ENCODE measurements around the gene CST1. TPM values are rescaled to one million over a fixed set of nuclear protein-coding genes. Genes with fewer than 3 reads are reported as not detected.

CST1 gene, protein sequence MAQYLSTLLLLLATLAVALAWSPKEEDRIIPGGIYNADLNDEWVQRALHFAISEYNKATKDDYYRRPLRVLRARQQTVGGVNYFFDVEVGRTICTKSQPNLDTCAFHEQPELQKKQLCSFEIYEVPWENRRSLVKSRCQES
- total RNA-seq, result 4.2 TPM in 1 of 2 replicates, not detected in the other

DNA sequence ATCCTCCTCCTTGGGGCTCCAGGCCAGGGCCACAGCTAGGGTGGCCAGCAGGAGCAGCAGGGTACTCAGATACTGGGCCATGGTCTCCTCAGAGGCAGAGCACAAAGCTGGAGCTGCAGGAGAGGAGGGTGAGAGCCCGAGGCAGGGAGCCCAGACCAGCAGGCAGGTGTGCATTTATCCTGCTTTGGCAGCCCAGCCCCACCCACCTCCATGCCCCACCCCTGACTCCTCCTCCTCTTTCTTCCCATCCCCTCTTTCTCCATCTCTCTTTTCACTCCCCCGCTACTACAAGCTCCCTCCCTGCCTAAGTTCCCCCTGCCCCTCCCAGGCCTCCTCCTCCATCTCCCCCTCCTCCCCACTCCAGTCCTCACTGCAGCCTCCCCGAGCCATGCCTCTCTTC is at the start of gene CST1:
Gene CST1, minus strand, starts transcription at position 150 of the 400 bp plus-strand sequence. Its CDS starts 69 bp downstream, at position 81.

Small RNA genes within 50 kb of the gene (small RNA-seq; reads per million reads assigned to genes)
- gene CST2P1, result not detected

Other genes starting within 250 kb of the CST1 start
- gene CST9L, start 182.5 kb downstream of the CST1 start, total RNA-seq, result not detected in 2 replicates
- gene CST9, start 145.0 kb downstream of the CST1 start, total RNA-seq, result not detected in 2 replicates
- gene CST3, start 113.0 kb downstream of the CST1 start, total RNA-seq, result 164 and 196 TPM in 2 replicates
- not detected in 2 replicates for gene CST4, start 61.9 kb downstream of the CST1 start, total RNA-seq
- gene CST2, start 75.8 kb upstream of the CST1 start, total RNA-seq, result not detected in 2 replicates
- gene CST5, start 128.8 kb upstream of the CST1 start, total RNA-seq, result not detected in 2 replicates
- gene GGTLC1, start 237.8 kb upstream of the CST1 start, total RNA-seq, result not detected in 2 replicates

All from vein endothelial cell (primary cell).